GM10248 (cell line): ENCODE measurements around the gene CEP55.

ENCODE experiments used
- CTCF ChIA-PET: fragments of 300-600 bp; sonication (Branson Sonifier 250); formaldehyde crosslinking; extraction: SDS; loops from one replicate; lab custom pipeline; 2021; ENCODE audit warnings: antibody characterized with exemption; lab: Yijun Ruan, JAX
- POLR2A ChIA-PET: fragments of 350-650 bp; sonication (Branson Sonifier 250); formaldehyde crosslinking; extraction: SDS; loops from one replicate; lab custom pipeline; 2020; ENCODE audit warnings: antibody characterized with exemption; lab: Yijun Ruan, JAX
- DNase-seq: peaks from one replicate; pipeline ENCODE4 v3.0.0; 2012; ENCODE audit errors: extremely low spot score
- TF ChIP-seq, protein P1 (sequence below): IDR thresholded peaks from 2 replicates; pipeline ENCODE4 v1.5.1; 2012; ENCODE audit warnings: mild to moderate bottlenecking, low read depth; ENCODE audit errors: extremely low read depth, missing control alignments, control extremely low read depth

Gene CEP55

DNA sequence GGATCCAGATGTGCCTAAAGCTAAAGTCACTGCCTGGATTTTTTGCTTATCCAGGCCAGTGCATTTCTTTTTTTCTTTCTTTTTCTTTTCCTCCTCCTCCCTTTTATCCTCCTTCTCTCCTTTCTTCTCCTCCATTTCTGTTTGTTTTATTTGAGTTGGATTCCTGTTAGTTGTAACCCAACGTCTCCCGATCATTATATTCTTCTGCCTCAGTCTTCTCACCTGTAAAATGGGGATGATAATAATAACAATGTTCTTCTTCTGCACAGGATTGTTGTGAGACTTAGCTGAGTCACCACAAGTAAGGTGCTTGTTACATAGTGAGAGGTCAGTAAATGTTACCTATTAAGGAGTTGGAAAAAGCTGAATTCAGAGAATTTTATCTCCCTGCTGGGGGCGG is 56.4 kb downstream of the CEP55 start:
- TF ChIP-seq, protein P1, sequence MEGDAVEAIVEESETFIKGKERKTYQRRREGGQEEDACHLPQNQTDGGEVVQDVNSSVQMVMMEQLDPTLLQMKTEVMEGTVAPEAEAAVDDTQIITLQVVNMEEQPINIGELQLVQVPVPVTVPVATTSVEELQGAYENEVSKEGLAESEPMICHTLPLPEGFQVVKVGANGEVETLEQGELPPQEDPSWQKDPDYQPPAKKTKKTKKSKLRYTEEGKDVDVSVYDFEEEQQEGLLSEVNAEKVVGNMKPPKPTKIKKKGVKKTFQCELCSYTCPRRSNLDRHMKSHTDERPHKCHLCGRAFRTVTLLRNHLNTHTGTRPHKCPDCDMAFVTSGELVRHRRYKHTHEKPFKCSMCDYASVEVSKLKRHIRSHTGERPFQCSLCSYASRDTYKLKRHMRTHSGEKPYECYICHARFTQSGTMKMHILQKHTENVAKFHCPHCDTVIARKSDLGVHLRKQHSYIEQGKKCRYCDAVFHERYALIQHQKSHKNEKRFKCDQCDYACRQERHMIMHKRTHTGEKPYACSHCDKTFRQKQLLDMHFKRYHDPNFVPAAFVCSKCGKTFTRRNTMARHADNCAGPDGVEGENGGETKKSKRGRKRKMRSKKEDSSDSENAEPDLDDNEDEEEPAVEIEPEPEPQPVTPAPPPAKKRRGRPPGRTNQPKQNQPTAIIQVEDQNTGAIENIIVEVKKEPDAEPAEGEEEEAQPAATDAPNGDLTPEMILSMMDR: no peak
- POLR2A ChIA-PET: no interaction called here
- DNase-seq: no peak
- CTCF ChIA-PET: interaction anchor here (1.0 to 7.7 kb wide), 5 partner anchors 10 to 263 kb away, joined by 3 to 92 read pairs (median 3); no protein-coding TSS in a partner anchor

- CTCF ChIA-PET: interaction anchor here (0.6 to 7.7 kb wide), 28 partner anchors 11 to 381 kb away, joined by 3 to 92 read pairs (median 4); partner anchors contain the start of genes FFAR4 and FRA10AC1
- POLR2A ChIA-PET: no interaction called here
- DNase-seq: no peak
- TF ChIP-seq, protein P1: no peak
Observed at GRCh38 chr10:93553482-93554315, 57.3 kb downstream of the CEP55 start.

DNA sequence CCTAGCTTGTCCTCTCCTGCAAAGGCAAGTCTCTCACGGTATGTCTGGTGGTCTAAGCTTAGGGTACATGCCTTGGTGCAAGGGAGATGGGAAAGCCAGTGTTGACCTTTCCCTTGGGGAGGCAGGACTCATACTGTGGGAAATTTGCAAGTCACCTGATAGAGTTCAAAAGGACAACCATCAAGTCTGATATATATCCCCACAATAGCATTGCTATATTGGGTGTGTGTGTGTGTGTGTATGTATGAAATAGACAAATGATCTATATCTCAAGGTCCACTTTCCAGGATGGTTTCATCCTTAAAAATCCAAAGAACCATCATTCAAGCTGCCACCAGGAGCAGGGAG is 57.9 kb downstream of the CEP55 start:
- DNase-seq: no peak
- ChIA-PET POLR2A (no interaction called here), CTCF (interaction anchor here (0.6 to 7.7 kb wide), 36 partner anchors 10 to 381 kb away, joined by 3 to 92 read pairs (median 4); partner anchors contain the start of genes FFAR4, FRA10AC1 and PDE6C)
- TF ChIP-seq, protein P1: no peak

DNA sequence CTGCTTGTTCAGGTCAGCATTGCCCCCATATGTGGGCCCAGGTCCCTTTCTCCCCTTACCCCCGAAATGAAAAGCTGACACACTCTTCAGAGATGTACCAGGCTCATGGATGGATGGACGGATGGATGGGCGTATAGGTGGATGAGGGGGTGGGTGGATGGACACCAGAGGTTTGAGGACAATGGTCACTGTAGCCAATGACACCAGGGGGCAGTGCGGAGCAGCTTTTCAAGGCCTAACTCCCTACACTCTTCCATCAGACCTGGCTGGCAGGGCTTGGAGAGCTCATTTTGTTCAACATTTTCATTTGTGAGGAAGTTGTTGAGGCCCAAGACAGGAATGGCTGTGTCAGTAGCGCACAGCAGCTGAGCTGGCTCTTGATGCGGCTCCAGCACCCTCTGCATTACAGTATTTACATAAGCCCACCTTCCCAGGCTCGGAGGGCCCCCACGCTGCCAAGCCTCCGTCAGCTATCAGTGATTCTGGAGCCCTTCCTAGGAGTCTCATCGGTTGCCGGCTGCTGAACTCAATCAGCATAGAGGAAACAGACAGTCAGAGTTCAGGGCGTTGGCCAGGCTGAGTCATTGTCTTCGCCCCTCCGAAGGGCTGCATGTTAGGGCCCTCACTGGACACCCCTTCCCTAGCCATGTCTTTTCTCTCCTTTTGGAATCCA is 58.5 kb downstream of the CEP55 start:
- ChIA-PET CTCF (interaction anchor here (0.6 to 7.7 kb wide), 40 partner anchors 10 to 433 kb away, joined by 3 to 92 read pairs (median 3); partner anchors contain the start of genes FFAR4, FRA10AC1 and PDE6C), POLR2A (no interaction called here)
- TF ChIP-seq, protein P1: peak; percentile 72
- peak; percentile 72 for DNase-seq

DNA sequence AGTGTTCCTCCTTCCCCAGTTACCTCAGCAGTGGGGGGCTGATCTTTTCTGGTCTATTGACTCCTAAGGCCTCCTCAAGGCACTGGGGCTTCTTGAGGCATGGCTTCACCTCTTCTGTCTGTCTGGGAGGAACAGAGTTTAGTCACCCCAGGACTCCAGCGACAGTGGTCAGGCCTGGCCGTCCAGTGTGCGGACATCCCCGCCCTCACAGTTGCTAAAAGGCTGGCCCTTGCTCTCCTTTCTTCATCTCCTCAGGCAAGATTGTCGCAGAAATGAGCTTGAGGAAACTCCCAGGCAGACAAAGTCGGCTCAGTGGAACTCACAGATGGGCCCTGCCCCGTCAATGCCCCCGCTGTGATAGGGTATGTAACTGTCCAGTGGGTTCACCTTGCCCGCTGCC is 63.1 kb downstream of the CEP55 start:
- ChIA-PET POLR2A (no interaction called here), CTCF (interaction anchor here (7.7 kb wide), 1 partner anchor 120 kb away, joined by 92 read pairs; no protein-coding TSS in a partner anchor)
- no peak for DNase-seq
- TF ChIP-seq, protein P1: no peak

GRCh38 chr10:93560541-93560940 is 64.1 kb downstream of the CEP55 start:
- ChIA-PET POLR2A (no interaction called here), CTCF (interaction anchor here (0.8 kb wide), 1 partner anchor 255 kb away, joined by 3 read pairs; no protein-coding TSS in a partner anchor)
- TF ChIP-seq, protein P1: no peak
- DNase-seq: no peak
